HL-60 (cell line): Measurements from ENCODE around the gene POLR1F.

Experiments used
- DNase-seq, 2 experiments: peaks; one replicate each; pipeline ENCODE4 v3.0.0-alpha.2; 2010 to 2020; ENCODE audit warnings: low read depth in 1 of 2, low spot score in 1 of 2
- H3K27ac ChIP-seq: fragments of 250-450 bp; sonication (Bioruptor Pico); replicated peaks from 2 replicates; pipeline ENCODE4 v1.5.1; 2020; ENCODE audit warnings: mild to moderate bottlenecking, moderate library complexity
- H3K27me3 ChIP-seq: fragments of 250-450 bp; sonication (Bioruptor Pico); 2 replicates; pipeline ENCODE4 v1.5.1; 2021; ENCODE audit warnings: mild to moderate bottlenecking, moderate library complexity; ENCODE audit not compliant: insufficient read depth, poor library complexity, severe bottlenecking
- H3K4me3 ChIP-seq: replicated peaks from 2 replicates; pipeline ENCODE4 v1.5.1; 2011; ENCODE audit warnings: mild to moderate bottlenecking, control low read depth, low read length; ENCODE audit not compliant: insufficient read depth
- GABPA ChIP-seq: IDR thresholded peaks from 2 replicates; pipeline ENCODE4 v1.6.1; 2012; ENCODE audit warnings: low read depth
- POLR2AphosphoS5 ChIP-seq: IDR thresholded peaks from 2 replicates; pipeline ENCODE4 v1.6.1; 2012; ENCODE audit warnings: low read depth
- SPI1 ChIP-seq: IDR thresholded peaks from 2 replicates; pipeline ENCODE4 v1.6.1; 2012; ENCODE audit warnings: low read depth, mild to moderate bottlenecking, borderline replicate concordance
- TF ChIP-seq, protein P1 (sequence below): IDR thresholded peaks from one replicate; pipeline ENCODE4 v1.5.1; 2011; ENCODE audit warnings: low read length, control low read depth, inconsistent platforms; ENCODE audit not compliant: insufficient read depth
- TF ChIP-seq, protein P2 (sequence below): IDR thresholded peaks from 2 replicates; pipeline ENCODE4 v1.6.1; 2012; ENCODE audit warnings: low read depth; ENCODE audit not compliant: insufficient replicate concordance

Gene POLR1F

DNA sequence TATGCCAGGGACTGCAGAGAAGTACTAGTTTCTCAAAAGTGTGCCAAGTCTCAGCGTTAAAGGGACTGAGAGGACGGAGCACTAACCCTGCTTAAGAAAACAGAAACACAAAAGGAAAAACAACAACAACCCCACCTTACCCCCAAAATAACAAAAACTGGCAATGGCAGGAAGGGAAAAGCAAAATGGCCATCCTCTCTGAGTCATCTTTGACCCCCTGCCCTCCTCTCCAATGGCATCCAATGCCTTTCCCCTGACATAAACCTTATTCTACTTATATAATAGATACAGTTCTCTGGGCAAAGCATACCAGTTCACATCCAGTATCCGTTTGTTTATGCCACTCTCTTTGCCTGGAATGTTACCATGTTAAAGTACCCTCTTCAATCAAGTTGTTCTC is 1.6 kb downstream of the POLR1F start:
- H3K4me3 ChIP-seq, result peak overlapping the region; percentile 93
- H3K27ac ChIP-seq, result no peak overlapping the region
- no peak for DNase-seq
- no peaks in the 10 kb centered on the region for H3K27me3 ChIP-seq
- TF ChIP-seq, protein P1, sequence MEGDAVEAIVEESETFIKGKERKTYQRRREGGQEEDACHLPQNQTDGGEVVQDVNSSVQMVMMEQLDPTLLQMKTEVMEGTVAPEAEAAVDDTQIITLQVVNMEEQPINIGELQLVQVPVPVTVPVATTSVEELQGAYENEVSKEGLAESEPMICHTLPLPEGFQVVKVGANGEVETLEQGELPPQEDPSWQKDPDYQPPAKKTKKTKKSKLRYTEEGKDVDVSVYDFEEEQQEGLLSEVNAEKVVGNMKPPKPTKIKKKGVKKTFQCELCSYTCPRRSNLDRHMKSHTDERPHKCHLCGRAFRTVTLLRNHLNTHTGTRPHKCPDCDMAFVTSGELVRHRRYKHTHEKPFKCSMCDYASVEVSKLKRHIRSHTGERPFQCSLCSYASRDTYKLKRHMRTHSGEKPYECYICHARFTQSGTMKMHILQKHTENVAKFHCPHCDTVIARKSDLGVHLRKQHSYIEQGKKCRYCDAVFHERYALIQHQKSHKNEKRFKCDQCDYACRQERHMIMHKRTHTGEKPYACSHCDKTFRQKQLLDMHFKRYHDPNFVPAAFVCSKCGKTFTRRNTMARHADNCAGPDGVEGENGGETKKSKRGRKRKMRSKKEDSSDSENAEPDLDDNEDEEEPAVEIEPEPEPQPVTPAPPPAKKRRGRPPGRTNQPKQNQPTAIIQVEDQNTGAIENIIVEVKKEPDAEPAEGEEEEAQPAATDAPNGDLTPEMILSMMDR, result no peak
- TF ChIP-seq SPI1 (no peak), POLR2AphosphoS5 (no peak), GABPA (no peak)
- TF ChIP-seq, protein P2, sequence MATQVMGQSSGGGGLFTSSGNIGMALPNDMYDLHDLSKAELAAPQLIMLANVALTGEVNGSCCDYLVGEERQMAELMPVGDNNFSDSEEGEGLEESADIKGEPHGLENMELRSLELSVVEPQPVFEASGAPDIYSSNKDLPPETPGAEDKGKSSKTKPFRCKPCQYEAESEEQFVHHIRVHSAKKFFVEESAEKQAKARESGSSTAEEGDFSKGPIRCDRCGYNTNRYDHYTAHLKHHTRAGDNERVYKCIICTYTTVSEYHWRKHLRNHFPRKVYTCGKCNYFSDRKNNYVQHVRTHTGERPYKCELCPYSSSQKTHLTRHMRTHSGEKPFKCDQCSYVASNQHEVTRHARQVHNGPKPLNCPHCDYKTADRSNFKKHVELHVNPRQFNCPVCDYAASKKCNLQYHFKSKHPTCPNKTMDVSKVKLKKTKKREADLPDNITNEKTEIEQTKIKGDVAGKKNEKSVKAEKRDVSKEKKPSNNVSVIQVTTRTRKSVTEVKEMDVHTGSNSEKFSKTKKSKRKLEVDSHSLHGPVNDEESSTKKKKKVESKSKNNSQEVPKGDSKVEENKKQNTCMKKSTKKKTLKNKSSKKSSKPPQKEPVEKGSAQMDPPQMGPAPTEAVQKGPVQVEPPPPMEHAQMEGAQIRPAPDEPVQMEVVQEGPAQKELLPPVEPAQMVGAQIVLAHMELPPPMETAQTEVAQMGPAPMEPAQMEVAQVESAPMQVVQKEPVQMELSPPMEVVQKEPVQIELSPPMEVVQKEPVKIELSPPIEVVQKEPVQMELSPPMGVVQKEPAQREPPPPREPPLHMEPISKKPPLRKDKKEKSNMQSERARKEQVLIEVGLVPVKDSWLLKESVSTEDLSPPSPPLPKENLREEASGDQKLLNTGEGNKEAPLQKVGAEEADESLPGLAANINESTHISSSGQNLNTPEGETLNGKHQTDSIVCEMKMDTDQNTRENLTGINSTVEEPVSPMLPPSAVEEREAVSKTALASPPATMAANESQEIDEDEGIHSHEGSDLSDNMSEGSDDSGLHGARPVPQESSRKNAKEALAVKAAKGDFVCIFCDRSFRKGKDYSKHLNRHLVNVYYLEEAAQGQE, result no peak

DNA sequence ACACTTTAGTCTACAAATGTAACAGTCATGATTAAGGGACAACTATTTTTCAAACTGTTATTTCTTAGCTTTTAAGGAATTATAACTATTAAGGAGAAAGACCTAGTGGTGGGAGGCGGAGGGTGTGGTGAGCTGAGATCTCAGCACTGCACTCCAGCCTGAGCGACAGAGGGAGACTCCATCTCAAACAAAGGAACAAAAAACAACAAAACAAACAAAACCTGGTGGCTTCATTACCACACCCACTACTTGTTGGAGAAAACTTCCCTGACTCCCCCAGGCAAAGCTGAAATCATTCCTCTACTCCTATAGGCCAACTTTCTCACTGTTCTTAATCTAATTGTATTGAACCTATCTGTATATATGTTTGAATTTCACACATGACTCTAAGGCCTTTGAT is 3.2 kb downstream of the POLR1F start:
- no peak overlapping the region for H3K4me3 ChIP-seq
- no peak for TF ChIP-seq SPI1
- DNase-seq, result no peak

GRCh38 chr7:19701471-19701870 is 7.4 kb downstream of the POLR1F start:
- DNase-seq, result no peak
- H3K4me3 ChIP-seq, result no peak overlapping the region
- TF ChIP-seq, protein P1, result no peak
- no peak for TF ChIP-seq SPI1
- TF ChIP-seq, protein P2, result no peak
- no peak for TF ChIP-seq GABPA
- no peak for TF ChIP-seq POLR2AphosphoS5
- no peaks in the 10 kb centered on the region for H3K27me3 ChIP-seq
- no peak overlapping the region for H3K27ac ChIP-seq

More for the DNA sequence above, 3.2 kb downstream of the POLR1F start:
- Histone ChIP-seq H3K27ac (no peak overlapping the region), H3K27me3 (no peaks in the 10 kb centered on the region)

DNA sequence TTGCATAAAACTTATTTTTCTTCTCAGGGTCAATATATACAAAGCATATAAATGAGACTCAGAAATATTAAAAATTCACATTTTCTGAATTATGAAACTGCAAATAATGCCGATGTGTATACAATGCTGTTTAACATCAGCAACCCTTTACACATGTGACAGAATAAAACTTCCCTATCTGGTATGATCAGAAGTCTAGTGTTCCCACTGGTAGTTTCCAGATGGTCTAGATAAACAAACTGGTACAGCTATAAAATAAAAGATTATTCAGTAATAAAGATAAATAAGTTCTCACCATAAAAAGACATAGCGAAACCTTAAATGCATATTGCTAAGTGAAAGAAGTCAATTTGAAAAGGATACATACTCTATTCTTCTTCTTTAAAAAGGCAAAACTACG is 7.9 kb downstream of the POLR1F start:
- Histone ChIP-seq H3K27ac (no peak overlapping the region), H3K27me3 (no peaks in the 10 kb centered on the region), H3K4me3 (no peak overlapping the region)
- TF ChIP-seq, protein P1, result no peak
- TF ChIP-seq SPI1 (no peak), GABPA (no peak), POLR2AphosphoS5 (no peak)
- TF ChIP-seq, protein P2, result no peak
- DNase-seq, result no peak
